Renal pelvis (tissue), 4 donors: Measurements from ENCODE around the gene DIPK1B. TPM values are rescaled to one million over a fixed set of nuclear protein-coding genes. Genes with fewer than 3 reads are reported as not detected.

Source experiments
- DNase-seq: peaks from one replicate; pipeline ENCODE4 v3.0.0-alpha.2; 2013
- polyA plus RNA-seq, 3 donors: library from polyadenylated mRNA; unstranded; fragments of 120-200 nt; gene quantifications; one replicate each; pipeline ENCODE4 v1.2.1, GENCODE V29; 2013; ENCODE audit not compliant: insufficient read length in 3 of 3

DIPK1B gene
- polyA plus RNA-seq, 3 donors, result 34.3 to 48.4 (median 48.0) TPM

GRCh38 chr9:136717399-136717798 is 5.0 kb downstream of the DIPK1B start:
- DNase-seq, result no peak

DNA sequence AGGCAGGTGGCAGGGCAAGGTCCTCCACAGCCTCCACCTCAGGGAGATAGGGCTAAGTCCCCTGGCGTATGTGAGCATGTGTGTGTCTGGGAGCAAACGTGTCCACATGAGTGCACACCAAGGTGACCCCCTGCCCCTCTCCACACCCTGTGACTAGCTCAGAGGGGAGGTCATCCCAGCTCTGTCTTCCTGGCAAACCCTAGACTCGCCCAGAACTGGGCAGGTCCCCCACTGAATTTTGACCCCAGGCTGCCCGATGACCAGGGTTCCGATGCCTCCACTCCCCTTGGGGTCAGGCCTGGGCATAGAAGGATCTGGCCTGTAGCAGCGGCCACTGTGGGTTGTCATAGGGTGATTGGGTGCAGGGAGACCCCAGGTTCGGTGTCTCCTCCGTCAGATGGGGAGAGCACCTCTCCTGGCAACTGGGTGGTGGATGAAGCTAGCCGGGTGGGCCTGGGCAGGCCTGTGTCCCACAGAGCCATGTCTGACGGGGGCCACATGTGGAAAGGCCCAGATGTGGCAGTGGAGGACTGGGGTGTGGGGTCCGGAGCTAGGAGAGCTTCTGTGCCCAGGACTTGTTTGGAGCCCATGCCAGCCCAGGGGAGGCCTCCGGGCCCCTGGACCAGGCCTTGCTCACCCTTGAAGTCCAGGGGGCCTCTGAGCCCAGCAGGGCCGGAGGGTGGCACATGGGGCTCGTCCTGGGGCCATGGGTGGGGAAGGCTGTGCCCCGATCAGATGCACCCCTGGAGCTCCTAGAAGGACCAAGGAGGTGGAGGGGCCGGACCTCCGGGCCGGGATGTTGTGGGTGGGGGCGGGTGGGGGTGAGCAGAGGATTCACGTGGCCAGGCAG is 6.2 kb downstream of the DIPK1B start:
- DNase-seq, result no peak

DNA sequence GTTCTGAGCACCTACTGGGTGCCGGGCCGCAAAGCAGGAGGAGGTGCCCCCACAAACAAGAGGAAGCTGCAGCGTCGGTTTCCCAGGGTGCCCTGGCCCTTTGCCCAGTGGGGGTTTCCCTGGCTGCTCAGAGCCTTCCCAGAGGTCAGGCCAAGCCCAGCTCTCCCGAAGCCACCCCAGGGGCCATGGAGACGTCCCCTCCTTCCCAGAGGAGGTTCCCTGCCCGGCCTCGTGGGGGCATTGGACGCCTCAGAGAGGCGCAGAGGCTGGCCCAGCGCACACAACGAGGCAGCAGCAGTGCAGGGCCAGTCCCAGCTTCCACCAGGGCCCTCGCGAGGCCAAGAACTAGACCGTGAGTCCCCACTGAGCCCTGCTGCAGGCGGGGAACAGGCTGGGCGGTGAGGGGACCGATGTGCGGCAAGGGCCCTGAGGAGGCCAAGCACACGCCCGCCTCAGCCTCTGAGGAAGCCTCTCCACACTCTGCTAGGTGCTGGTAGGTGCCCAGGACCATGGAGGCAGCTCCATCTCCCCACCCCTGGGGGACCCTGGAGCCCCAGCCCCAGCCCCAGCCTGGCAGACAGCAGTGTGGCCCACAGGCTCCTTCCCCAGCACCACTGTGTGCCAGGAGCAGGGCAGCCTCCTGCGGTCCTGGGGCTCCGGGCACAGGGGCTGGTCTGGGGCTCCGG is 7.0 kb downstream of the DIPK1B start:
- no peak for DNase-seq

- no peak for DNase-seq
These were observed 8.0 kb downstream of the DIPK1B start for GRCh38 chr9:136720251-136720897.

GRCh38 chr9:136720898-136721338 is 8.5 kb downstream of the DIPK1B start:
- no peak for DNase-seq

DNA sequence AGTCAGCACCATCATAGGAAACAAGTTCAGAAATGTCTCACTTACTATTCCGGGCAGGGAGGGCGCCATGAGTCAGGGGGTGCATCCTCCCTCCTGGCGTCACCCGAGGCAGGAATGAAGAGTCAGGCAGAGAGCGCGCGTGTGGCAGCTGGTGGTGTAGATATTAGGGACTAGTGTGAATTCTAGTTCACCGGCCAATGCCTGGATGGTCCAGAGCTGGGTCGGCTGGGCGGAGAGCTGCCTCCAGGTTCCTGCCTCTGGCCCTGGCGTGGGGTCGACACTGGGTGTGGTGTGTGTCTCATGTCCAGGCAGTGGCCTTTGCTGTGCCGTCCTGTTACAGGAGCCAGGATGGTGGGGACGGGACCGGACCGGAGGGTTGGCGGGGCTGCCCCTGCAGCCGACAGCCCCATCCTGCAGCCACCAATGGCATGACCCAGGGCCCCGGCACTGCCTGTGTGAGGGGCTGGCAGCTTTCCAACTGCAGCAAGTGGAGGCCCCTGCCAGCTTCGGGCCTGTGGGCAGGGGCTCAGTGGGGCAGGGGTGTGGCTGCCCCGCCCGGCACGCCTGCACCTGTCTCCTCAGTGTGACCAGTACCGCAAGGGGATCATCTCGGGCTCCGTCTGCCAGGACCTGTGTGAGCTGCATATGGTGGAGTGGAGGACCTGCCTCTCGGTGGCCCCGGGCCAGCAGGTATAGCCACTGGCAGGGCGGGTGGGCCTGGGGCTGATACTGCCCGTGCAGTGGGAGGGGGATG is 9.1 kb downstream of the DIPK1B start:
- no peak for DNase-seq

DNA sequence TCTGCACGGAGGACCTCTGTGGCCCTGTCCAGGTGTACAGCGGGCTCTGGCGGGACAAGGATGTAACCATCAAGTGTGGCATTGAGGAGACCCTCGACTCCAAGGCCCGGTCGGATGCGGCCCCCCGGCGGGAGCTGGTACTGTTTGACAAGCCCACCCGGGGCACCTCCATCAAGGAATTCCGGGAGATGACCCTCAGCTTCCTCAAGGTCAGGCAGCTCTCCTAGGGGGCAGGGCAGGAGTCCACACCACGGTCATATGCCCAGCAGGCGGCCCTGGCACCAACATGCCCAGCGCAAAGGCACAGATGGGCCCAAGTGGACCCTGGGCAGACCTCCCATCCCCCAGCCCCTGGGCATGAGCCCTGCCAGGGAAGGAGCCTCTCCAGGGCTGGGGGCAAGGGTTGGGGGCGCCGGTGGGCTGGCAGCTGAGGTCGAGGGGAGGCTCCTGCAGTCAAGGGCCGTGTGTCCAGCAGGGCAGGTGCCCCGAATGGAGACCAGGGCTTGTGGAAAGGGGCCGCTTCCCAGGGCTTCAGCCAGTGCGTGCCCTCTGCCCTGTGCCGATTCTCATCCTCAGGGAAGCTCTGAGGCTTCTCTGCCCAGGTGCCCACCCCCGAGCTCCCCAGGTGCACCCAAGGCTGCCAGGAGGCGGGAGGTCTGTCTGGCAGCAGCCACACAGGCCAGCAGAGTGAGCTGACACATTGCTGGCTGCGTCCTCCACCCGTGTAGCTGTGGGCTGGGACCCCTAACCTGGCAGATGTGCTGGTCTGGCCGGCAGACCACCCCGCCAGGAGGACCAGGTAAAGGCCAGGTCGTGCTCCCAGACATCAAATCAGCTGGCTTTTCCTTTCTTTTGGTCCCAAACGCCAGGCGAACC is 10.0 kb downstream of the DIPK1B start:
- DNase-seq, result no peak

GRCh38 chr9:136722969-136723356 is 10.6 kb downstream of the DIPK1B start:
- no peak for DNase-seq

- no peak for DNase-seq
These were observed 11.1 kb downstream of the DIPK1B start for GRCh38 chr9:136723362-136723976.

DNA sequence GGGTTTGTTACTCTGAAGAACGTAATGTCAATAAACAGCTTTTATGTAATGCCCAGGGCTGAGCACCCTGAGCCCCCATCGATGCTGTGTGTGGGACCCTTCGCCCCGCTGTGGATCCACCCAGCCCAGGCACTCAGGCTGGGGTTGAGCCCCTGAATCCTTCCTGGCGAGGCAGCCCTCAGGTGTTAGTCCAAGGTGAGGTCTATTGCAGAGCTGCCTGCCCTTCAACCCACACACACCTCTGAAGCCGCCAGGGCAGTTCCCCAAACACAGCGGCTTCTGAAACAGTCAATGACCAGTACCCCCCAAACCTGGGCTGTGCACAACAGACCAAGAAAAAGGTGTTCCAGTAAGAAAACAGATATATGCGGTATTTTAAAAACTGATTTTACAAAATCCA is 11.6 kb downstream of the DIPK1B start:
- no peak for DNase-seq

DNA sequence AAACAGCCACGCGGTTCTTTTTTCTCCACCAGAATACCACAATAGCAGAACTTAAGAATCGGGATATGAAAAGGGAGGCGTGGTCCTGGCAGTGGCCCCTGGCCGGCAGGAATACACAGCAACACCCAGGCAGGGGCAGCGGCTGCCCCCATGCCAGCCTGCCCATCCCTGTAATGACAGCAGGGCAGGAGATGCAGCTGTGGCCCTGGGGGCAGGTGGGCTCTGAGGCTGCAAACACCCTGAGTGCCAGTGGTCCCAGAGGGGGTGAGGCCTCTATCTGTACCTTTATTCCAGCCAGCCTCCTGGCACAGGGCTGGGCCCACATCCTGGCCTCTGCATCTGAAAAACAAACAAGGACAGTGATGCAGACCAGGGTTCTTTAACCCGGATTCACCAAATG is 12.4 kb downstream of the DIPK1B start:
- no peak for DNase-seq

DNA sequence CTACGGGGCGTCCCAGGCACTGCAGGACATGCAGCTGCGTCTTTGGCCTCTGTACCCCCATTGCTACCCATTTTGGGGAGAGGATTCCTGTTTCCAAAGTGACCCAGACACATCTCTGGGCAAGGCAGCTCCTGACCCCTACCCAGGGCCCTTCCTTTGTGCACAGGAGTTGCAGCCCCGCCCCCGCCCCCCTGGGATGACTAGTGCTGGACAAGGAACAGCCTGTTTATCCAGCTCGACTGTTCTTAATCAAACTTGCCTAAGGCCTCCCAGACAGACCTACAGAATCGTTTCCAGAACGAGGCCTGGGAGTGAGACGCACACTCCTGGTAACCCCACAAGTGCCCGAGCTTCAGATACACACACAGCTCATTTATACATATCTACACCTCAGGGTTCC is 13.2 kb downstream of the DIPK1B start:
- DNase-seq, result no peak

DNA sequence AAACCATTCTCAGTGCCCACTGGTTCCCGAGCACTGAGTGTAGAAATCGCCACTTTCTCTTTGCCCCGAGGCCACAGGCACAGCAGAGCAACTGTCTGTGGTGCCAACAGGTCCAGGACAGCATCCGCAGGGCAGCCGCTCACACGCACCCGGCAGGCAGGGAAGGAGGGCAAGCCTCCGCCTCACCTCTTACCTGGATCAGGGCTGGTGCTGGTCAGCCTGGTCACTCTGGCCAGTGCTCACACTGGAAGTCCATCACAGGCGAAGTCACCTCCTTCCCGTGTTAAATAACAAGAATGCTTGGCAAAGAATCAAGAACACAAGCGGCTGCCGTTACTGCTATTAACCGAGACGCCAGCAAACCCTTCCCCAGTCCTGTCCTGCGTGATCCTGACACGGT is 13.7 kb downstream of the DIPK1B start:
- DNase-seq, result no peak

GRCh38 chr9:136726631-136727191 is 14.3 kb downstream of the DIPK1B start:
- DNase-seq, result no peak

DNA sequence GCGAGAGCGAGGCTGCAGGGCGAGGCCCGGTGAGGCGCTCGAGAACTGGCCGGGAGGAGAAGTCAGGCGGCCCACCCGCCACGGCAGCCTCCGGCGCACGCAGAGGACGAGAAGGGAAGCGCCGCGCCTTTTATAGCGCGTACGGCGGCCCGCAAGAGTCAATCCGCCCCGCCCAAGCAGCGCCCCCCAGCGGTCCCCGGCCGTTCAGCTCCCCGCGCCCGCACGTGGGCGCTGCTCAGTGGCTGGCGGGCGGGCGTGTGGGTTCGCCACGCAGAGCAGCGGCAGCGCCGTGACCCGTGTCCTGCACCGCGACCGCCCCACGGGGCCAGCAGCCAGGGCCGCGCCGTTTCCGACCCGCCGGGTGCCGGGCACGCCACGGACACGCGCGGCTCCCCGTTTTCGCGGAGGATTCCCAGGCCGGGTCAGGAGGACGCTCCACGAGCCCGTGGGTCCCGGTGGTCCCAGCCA is 15.7 kb downstream of the DIPK1B start:
- peak; percentile 88 for DNase-seq

DNA sequence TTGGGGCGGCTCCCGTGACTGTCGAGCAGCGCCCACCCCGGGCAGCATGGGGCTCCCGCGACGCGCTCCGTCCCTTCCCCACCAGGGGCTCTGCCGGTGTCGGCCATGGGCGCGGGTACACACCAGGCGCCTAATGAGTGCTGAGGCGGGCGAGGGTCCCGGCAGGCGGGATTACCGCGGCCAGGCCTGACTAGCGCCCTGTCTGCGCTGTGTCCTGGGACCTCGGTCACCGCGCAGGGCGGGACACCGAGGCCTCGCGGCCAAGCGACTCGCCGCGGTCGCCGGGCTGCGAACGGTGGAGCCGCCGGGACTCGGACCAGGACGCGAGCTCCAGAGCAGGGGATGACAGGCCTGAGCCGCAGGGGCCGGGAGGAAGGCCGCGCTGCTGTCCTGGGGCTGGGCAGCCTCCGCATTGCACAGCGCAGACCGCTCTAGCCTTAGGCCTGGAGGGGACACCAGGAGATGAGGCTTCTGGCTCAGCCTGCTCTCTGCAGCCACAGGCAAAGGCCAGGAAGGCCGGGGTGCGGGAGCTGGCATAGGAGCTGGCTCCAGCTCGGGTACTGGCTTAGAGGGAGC is 16.3 kb downstream of the DIPK1B start:
- DNase-seq, result no peak

DNA sequence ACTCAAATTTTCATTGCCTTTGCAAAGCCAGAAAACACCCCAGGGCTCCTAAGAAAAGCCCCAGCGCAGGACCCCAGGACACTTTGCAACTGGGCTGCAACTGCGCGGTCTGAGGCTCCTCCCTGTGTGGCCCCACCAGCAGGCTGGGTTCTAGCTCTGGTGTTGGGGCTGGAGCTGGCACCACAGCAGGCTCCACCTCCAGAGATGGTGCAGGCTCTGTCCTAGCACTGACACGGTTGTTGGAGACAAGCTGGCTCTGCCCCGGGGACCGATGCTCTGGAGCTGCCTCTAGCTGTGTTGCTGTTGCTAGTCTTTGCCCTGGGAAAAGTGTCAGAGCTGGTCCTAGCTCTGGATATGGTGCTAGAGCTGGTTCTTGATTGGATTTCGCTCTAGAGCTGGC is 16.8 kb downstream of the DIPK1B start:
- DNase-seq, result no peak

- DNase-seq, result no peak
These were observed 17.6 kb downstream of the DIPK1B start for GRCh38 chr9:136729926-136730325.

- DNase-seq, result no peak
These were observed 20.2 kb downstream of the DIPK1B start for GRCh38 chr9:136732444-136733178.
